ENCODE results near the gene MFN1.

Gene MFN1

DNA sequence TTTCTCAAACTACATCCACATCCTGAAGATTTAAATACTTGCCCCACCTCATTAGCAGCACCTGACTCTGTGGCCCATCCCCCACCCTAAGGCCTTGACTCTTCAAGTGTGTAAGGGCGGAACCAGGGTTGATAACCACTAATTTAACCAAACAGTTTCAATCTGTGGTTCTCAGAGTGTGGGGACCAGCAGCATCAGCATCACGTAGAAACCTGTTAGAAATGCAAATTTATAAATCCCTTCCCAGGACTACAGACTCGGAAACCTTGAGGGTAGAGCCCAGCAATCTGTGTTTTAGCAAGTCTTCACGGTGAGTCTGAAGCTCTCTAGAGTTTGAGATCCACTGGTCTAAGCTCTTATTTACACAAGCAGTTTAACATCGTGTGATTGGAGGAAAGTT is 91.3 kb downstream of the MFN1 start:
- Mint-ChIP-seq H3K4me1 (peaks cover 27% of the 10 kb centered on the region), H3K27ac (peak overlapping the region; percentile 49), H3K9me3 (no peaks in the 10 kb centered on the region), H3K27me3 (ENCODE audit: low read depth, poor library complexity) (no peaks in the 10 kb centered on the region), H3K4me3 (no peak overlapping the region), H3K36me3 (ENCODE audit: low read depth) (no peaks in the 10 kb centered on the region)
- no peak for DNase-seq
- no peak for TF ChIP-seq CTCF (IDR thresholded peaks at IDR 0.05)

Data from nephron progenitor cell (in vitro differentiated cells).